NCI-H146 (cell line): ENCODE data around the gene C1S.
A peak's percentile ranks its signal among the peaks of the same experiment; 100 is the strongest.
"Not testable (repeated sequence)": the region's sequence is repeated elsewhere in the genome, so short reads cannot be mapped to it uniquely, and the experiment has no call there.

Experiments used
- DNase-seq: peaks from one replicate; lab custom pipeline; 2025; lab: John Stamatoyannopoulos, UW

Gene C1S

GRCh38 chr12:7060353-7060954 is at the start of gene C1S:
Gene C1S (plus strand): TSS chr12:7060718. CDS start chr12:7061913, 1,195 bp downstream.
- DNase-seq: peak; percentile 71

- DNase-seq: not testable (repeated sequence)
These were observed 49.1 kb upstream of the C1S start for GRCh38 chr12:7011398-7011797.

- no peak for DNase-seq
These were observed 48.4 kb upstream of the C1S start for GRCh38 chr12:7012024-7012607.

- no peak for DNase-seq
These were observed 47.4 kb upstream of the C1S start for GRCh38 chr12:7013101-7013500.

- no peak for DNase-seq
These were observed 44.8 kb upstream of the C1S start for GRCh38 chr12:7015555-7016370.

GRCh38 chr12:7016958-7017571 is 43.5 kb upstream of the C1S start:
- DNase-seq: no peak

GRCh38 chr12:7017870-7018349 is 42.6 kb upstream of the C1S start:
- peak; percentile 93 for DNase-seq

- peak; percentile 100 for DNase-seq
These were observed 42.0 kb upstream of the C1S start, which contains the start of gene LPCAT3 for GRCh38 chr12:7018350-7019042. Gene LPCAT3 (minus strand): TSS chr12:7018476. CDS start chr12:7018424, 52 bp downstream.

- peak; percentile 69 for DNase-seq
These were observed 41.4 kb upstream of the C1S start for GRCh38 chr12:7019043-7019569.

- DNase-seq: no peak
These were observed 38.6 kb upstream of the C1S start for GRCh38 chr12:7021956-7022355.

GRCh38 chr12:7023114-7023513 is 37.4 kb upstream of the C1S start:
- DNase-seq: no peak

GRCh38 chr12:7026854-7027253 is 33.7 kb upstream of the C1S start:
- DNase-seq: no peak

- DNase-seq: no peak
These were observed 29.2 kb upstream of the C1S start for GRCh38 chr12:7031306-7031705.

GRCh38 chr12:7032990-7033389 is 27.5 kb upstream of the C1S start:
- DNase-seq: no peak

GRCh38 chr12:7034464-7034863 is 26.1 kb upstream of the C1S start:
- no peak for DNase-seq

- DNase-seq: no peak
These were observed 25.1 kb upstream of the C1S start for GRCh38 chr12:7035463-7035862.

GRCh38 chr12:7037411-7037810 is 23.1 kb upstream of the C1S start:
- not testable (repeated sequence) for DNase-seq

GRCh38 chr12:7038591-7038990 is 21.9 kb upstream of the C1S start:
- DNase-seq: no peak

- DNase-seq: no peak
These were observed 21.1 kb upstream of the C1S start for GRCh38 chr12:7039403-7039802.

GRCh38 chr12:7042842-7043241 is 17.7 kb upstream of the C1S start:
- DNase-seq: peak; percentile 47

- no peak for DNase-seq
These were observed 14.6 kb upstream of the C1S start for GRCh38 chr12:7045913-7046312.
